Measurements from ENCODE around the gene LRRTM2. TPM values are rescaled to one million over a fixed set of nuclear protein-coding genes. Genes with fewer than 3 reads are reported as not detected.
"Not testable (repeated sequence)": the region's sequence is repeated elsewhere in the genome, so short reads cannot be mapped to it uniquely, and the experiment has no call there.

The LRRTM2 gene
- total RNA-seq, 1 donor from 2014 or later, result not detected

DNA sequence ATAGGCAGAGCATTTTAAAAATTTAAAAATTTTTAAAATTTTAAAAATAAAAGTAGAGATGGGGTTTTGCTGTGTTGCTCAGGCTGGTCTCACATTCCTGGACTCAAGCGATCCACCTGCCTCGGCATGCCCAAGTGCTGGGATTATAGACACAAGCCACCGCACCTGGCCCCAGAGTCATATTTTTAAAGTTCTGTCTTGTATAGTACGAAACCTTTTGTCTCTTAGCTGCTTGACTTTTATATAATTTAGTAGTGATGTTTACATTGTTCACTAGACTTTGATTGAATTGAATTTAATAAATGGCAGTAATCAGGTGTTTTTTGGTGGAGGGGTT lies 31.0 kb downstream of the LRRTM2 start:
- DNase-seq (ENCODE audit: low spot score), result no peak
- intact Hi-C loops (cut with DNase I), result no loop called here

DNA sequence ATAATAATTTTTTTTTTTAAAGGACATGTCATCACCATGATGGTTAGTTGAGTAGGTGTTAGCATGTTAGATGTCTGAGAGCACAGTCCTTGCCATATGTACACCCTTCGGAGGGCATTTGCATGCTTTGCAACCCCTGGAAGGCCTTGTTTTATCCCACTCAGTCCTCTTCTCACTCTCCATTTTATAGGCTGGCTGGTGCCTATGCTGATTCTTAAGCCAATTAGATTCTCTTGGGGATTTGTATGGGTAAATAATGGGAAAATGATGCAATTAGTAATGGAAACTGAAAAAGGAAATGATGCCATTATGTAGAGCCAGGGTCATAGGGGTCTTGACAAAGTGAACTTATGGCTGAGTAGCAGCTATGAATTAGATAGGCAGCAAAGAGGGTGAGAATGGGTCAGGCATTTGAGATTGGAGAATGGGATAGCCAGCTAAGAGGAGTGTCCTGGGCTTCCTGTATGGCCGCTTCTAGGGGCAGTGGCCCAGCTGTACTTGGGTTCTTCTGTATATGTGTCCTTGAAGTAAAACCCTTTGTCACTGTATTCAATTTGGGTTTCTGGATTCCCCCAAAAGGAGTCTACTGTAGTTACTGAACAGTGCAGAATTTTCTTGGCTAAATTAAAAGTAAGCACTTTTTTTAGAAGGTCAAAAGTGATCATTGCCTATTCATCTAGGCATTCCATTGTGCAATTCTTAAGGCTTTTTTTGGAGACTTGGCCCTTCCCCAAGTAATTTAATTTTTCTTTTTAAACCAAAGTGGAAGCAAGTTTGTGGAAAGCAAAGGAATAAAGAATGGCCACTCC lies 31.6 kb downstream of the LRRTM2 start:
- intact Hi-C loops (cut with DNase I), result no loop called here
- DNase-seq (ENCODE audit: low spot score), result no peak

DNA sequence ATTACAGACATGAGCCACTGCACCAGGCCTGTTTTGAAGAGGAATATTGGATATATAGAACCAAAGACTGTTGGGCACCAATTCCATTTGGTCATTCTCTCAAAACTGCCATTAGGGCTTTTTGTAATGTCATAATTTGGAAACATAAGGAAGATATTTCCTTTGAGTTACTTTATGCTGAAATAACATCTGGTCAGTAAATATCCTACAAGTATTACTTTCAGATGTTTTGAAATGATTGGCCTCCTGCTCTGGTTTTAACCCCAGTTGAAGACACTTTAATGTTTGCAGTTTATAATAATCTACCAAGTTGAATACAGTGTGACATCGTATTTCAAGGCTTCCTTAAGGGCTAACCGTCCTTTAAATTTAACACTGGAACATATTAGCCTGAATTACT lies 33.6 kb downstream of the LRRTM2 start:
- DNase-seq (ENCODE audit: low spot score), result no peak
- intact Hi-C loops (cut with DNase I), result no loop called here

DNA sequence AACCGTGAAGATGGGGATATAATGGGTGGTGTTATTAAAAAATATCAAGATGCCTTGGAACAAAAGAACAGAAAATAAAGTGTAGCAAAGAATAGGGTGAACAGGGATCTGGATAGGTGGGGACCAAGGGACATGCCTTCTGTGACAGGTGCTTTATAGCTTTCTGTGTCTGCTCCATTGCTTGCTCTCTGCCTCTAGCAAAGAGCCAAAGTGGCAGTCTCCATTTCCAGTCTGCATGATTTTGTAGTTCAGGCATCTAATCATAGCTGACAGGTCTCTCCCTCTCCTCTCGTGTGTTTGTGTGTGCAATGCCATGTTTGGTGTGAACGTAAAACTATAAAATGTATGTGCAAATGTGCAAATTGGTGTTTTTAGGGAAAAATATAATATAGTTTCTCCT lies 35.0 kb downstream of the LRRTM2 start:
- intact Hi-C loops (cut with DNase I), result no loop called here

DNA sequence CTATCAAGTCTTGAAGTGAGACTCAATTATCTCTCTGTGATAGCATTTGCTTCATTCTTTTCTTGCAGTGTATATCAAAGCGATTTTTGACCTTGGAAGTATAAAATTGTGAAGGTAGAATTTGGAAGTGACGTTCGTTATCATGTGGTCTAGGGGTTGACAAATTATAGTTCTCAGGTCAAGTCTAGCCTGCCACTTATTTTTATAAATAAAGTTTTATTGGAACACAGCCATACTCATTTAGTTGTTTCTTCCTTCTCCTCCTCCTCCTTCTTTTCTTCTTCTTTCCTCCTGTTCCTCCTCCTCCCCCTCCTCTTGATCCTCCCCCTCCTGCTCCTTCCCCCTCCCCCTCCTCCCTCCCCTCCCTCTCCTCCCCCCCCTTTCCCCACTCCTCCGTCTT lies 38.0 kb downstream of the LRRTM2 start:
- intact Hi-C loops (cut with DNase I), result no loop called here
- no peak for DNase-seq (ENCODE audit: low spot score)

More for the DNA sequence above, 35.0 kb downstream of the LRRTM2 start:
- no peak for DNase-seq (ENCODE audit: low spot score)

DNA sequence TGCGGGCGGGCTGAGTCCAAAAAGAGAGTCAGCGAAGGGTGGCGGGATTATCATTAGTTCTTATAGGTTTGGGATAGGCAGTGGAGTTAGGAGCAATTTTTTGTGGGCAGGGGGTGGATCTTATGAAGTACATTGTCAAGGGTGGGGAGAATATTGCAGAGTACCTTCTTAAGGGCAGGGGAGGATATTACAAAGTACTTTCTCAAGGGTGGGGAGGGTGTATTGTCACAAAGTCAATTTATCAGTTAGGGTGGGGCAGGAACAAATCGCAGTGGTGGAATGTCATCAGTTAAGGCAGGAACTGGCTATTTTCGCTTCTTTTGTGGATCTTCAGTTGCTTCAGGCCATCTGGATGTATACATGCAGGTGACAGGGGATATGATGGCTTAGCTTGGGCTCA lies 40.3 kb downstream of the LRRTM2 start:
- intact Hi-C loops (cut with DNase I), result not testable (repeated sequence)

DNA sequence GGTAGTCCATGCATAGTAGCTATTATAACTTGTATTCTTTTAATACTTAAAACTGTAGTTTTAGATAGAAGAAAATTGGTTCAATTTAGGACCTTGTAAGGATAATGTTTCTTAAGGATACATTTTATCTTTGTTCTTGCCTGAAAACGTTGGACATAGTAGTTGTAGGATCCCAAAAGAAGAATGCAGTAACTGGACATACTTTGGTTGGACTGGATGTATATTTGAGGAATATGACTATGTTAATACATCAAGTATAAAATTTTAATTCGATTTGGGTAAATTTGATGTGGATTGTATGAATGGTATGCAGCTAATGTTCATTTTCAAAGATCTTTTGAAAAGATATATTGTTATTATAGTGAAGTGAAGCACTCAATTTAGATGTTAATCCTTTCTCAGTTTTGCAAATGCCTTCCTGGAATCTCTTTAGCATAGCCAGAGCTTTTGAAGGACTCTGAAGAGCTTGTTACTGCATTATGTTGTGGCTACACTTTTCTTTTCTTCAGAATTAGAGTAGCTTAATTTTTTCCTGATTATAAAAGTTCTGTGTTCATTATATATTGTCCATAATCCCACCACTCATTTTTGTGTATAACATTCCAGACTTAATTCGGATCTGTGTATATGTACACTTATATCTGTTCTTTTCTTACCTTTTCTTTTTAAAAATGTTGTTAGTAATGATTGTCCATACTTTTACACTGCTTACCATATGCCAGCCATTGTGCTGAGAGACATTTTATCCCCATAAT lies 41.2 kb downstream of the LRRTM2 start:
- DNase-seq (ENCODE audit: low spot score), result no peak
- intact Hi-C loops (cut with DNase I), result no loop called here

More for the DNA sequence above, 40.3 kb downstream of the LRRTM2 start:
- not testable (repeated sequence) for DNase-seq (ENCODE audit: low spot score)

DNA sequence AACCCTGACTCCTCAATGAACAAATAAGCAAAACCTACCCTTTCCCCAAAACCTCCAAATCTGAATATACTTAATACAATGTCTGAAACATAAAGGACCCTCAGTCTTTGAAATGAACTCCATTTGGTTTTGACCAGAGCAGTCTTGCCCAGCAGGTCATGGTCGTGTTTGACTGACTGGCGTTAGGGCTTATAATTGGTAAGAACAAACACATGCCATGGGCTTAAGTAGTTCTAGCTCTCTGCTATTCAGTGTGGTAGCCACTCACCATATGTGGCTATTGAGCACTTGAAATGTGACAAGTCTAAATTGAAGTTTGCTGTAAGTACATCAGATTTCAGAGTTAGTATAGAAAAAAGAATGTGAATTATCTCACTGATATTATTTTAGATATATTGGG lies 42.1 kb downstream of the LRRTM2 start:
- DNase-seq (ENCODE audit: low spot score), result no peak
- intact Hi-C loops (cut with DNase I), result no loop called here

DNA sequence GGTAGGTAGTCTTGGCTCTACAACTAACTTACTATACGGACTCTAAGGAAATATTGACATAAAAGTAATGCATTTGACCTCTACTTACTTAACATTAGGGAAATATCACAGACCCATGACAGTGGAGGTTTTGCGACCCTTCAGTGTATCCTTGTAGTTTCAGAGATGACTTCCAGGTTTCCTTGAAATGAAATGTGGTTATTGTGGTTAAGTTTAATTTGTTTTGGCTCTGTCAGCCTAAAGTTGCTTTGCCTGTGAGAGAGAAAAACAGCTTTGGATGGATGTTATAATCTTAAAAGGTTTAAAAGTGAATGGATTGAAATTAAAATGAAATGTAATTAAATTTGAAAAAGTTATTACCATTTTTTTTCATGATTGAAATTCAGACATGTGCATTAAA lies 42.9 kb downstream of the LRRTM2 start:
- no peak for DNase-seq (ENCODE audit: low spot score)
- intact Hi-C loops (cut with DNase I), result no loop called here

DNA sequence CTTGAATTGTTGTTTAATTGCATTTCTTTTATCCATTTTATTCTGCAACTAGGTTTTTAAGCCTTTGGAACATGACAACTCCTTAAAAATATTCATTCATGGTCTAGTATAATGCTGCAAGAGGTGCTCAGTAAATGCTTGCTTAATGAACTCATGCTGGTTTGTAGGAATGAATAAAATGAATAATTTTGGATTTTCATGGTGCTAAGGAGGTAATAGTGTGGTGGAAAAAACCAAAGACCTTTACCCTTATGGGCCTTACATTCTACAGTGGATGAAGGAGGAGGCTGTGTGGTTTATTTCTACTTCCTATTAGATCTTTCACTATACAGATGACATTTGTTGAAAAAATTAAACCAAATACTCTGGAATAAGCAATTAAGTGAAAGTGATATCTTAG lies 43.4 kb downstream of the LRRTM2 start:
- intact Hi-C loops (cut with DNase I), result no loop called here
- DNase-seq (ENCODE audit: low spot score), result no peak

DNA sequence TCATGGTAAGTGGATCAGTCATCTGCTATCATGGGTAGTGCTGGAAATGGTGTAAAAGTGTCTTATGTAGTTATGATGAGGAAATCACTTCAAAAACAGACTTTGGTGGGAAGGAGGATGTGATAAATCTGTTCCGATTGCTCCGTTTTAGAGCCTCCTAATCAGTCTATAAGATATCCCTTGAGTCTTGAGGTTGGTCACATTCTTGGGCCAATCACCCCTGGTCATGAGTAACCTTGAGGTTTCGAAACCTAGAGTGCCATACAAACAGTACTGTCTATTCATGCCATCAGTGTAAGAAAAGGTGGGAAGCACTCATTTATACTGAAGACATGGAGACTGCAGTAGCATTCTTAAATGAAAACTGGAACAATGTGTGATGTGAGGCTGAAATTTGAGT lies 45.8 kb downstream of the LRRTM2 start:
- intact Hi-C loops (cut with DNase I), result loop anchor here (10.0 kb wide), 1 partner anchor 435 kb away; no protein-coding TSS in a partner anchor

DNA sequence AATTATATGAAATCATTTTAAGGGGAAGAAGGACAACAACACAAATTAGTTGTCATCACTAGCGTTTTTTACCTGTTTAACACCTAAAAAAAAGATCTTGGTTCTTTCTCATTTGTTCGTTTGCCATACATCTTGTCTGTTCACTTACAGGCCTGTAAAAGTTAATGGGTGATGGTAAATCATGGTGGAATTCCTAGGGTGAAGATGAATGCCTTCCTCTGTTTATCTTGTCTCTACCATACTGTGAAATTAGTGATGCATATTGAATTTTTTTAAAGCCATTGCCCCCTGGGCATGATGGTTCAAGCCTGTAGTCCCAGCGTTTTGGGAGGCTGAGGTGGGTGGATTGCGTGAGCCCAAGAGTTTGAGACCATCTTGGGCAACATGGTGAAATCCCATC lies 46.6 kb downstream of the LRRTM2 start:
- DNase-seq (ENCODE audit: low spot score), result no peak
- intact Hi-C loops (cut with DNase I), result loop anchor here (10.0 kb wide), 1 partner anchor 436 kb away; no protein-coding TSS in a partner anchor

More for the DNA sequence above, 45.8 kb downstream of the LRRTM2 start:
- DNase-seq (ENCODE audit: low spot score), result no peak

DNA sequence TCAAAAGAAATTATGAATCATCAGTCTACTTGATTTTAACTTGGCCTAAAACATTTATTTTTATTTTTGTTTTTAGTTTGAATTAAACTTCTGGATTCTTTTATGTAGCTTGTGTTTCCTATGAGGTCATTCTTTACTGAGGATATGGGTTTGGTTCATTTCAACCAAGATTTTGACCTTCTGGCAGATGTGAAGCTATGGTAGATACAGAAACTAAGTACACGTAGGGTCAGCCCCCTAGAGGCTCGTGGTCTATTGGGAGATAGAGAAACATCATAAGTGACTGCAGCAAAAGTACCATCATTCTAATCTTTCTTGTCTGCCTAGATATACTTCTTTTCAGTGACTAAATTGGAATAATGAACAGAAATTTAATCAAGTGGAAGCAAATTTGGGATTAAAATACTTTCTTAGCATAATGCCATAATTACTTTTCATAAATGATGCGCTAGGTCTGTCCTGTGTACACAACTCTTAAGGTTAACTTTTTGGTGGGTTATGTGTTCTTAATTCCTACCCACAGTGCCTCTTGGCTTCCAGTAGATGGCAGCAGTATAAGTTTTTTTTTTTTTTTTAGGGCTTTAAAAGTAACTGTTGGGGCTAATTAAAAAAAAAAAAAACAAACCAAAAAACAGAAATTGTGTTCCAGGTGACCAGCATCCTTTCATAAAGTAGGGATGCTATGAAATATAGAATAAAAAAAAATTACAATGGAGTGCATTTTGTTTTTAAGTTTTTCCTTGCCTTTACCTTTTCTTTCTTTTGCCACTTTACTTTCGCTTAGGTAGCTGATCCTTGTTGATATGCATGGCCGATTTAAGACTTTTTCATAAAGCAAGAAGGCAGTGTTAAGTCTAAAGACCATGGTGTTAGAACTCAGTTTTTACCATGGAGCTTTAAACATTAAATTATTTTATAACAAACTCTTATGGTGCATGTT lies 49.9 kb downstream of the LRRTM2 start:
- intact Hi-C loops (cut with DNase I), result loop anchor here (10.0 kb wide), 1 partner anchor 440 kb away; no protein-coding TSS in a partner anchor

DNA sequence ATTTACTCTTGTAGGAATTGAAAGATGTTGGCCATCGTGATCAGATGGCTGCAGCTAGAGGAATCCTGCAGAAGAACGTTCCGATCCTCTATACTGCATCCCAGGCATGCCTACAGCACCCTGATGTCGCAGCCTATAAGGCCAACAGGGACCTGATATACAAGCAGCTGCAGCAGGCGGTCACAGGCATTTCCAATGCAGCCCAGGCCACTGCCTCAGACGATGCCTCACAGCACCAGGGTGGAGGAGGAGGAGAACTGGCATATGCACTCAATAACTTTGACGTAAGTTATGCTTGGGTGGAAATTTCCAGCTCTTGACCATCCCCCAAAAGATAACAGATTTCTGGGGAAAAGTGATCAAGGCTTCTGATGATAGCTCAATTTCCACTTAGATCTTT lies 50.6 kb downstream of the LRRTM2 start:
- intact Hi-C loops (cut with DNase I), result loop anchor here (10.0 kb wide), 1 partner anchor 440 kb away; no protein-coding TSS in a partner anchor
- no peak for DNase-seq (ENCODE audit: low spot score)

More for the DNA sequence above, 49.9 kb downstream of the LRRTM2 start:
- DNase-seq (ENCODE audit: low spot score), result no peak

DNA sequence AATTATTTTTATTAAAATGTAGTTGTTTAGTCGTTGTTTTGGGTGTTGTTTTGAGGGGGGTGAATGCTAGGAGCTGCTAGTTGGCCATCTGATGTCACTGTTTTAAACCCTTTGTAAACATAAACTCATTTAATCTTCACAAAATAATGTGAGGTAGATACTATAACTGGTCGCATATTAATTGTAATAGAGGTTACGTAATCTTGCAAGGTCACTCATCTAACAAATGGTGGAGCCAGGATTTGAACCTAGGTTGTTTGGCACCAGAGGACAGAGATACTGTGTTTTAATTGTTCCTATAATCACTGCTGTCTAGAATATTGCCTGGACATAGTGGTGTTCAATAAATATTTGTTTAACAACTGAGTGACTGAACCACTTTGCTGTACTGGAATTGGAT lies 54.4 kb downstream of the LRRTM2 start:
- intact Hi-C loops (cut with DNase I), result loop anchor here (10.0 kb wide), 1 partner anchor 444 kb away; no protein-coding TSS in a partner anchor
- DNase-seq (ENCODE audit: low spot score), result no peak

DNA sequence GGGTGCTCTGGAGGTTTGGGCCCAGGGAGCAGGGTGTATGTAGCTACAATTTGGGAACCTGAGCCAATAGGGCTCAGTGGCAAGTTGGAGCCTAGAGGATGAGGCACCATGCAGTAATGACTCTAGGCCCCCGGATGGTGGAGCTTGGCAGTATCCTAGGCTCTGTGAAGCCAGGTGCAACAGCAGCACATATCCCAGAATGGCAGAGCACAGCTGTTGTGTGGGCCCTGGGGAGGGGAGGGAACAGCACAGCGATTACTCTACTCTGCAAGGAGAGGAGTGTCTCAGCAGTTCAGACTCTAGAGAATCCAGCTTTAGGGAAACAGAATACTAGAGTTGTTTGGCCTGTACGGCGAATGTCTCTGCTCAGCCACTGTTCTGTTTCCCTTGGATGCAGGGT lies 56.1 kb downstream of the LRRTM2 start:
- DNase-seq (ENCODE audit: low spot score), result no peak
- intact Hi-C loops (cut with DNase I), result no loop called here

All from cardiac septum (tissue), 1 donor.